ENCODE results near the gene ACTN4. TPM values are rescaled to one million over a fixed set of nuclear protein-coding genes. Genes with fewer than 3 reads are reported as not detected.
"Not testable (repeated sequence)": the region's sequence is repeated elsewhere in the genome, so short reads cannot be mapped to it uniquely, and the experiment has no call there.

The ACTN4 gene
- total and polyA plus RNA-seq, 3 experiments from 2014 or later, result 31.9 to 314 (median 295) TPM

GRCh38 chr19:38629568-38629967 lies 17.9 kb upstream of the ACTN4 start:
- no peak overlapping the region for H3K27ac ChIP-seq (ENCODE audit: low read depth, low read length)
- peaks cover 36% of the 10 kb centered on the region for H3K36me3 ChIP-seq (ENCODE audit: insufficient read depth, low read length)
- no peak overlapping the region for H3K27ac Mint-ChIP-seq

GRCh38 chr19:38631301-38631700 lies 16.1 kb upstream of the ACTN4 start:
- H3K27me3 Mint-ChIP-seq; H3K4me3 Mint-ChIP-seq; POLR2A ChIA-PET; CTCF ChIA-PET; DNase-seq; H3K27ac Mint-ChIP-seq; H3K9me3 ChIP-seq (ENCODE audit: low read length); H3K9me3 Mint-ChIP-seq; H3K27ac ChIP-seq (ENCODE audit: low read depth, low read length); H3K27me3 ChIP-seq (ENCODE audit: insufficient read depth, low read length, poor library complexity, severe bottlenecking); H3K4me3 ChIP-seq (ENCODE audit: low read length): not testable (repeated sequence)
- H3K36me3 Mint-ChIP-seq, result peaks cover 5 to 76% (median 28%) of the 10 kb centered on the region in 3 donors
- H3K4me1 Mint-ChIP-seq, result peaks cover 19 to 20% (median 19%) of the 10 kb centered on the region in 3 donors
- peaks cover 37% of the 10 kb centered on the region for H3K36me3 ChIP-seq (ENCODE audit: insufficient read depth, low read length)
- H3K4me1 ChIP-seq (ENCODE audit: insufficient read depth, low read length), result peaks cover 20% of the 10 kb centered on the region

More at GRCh38 chr19:38629568-38629967, 17.9 kb upstream of the ACTN4 start:
- ChIA-PET CTCF (interaction anchor here (1.9 kb wide), 1 partner anchor 11 kb away, joined by 4 read pairs; the partner anchor contains the start of gene EIF3K), POLR2A (no interaction called here)
- peaks cover 3% of the 10 kb centered on the region for H3K4me1 ChIP-seq (ENCODE audit: insufficient read depth, low read length)
- Mint-ChIP-seq H3K36me3 (peaks cover 1 to 80% (median 32%) of the 10 kb centered on the region in 3 donors), H3K9me3 (no peaks in the 10 kb centered on the region), H3K27me3 (no peaks in the 10 kb centered on the region), H3K4me3 (no peak overlapping the region), H3K4me1 (peaks cover 3 to 8% (median 7%) of the 10 kb centered on the region in 3 donors)
- H3K27me3 ChIP-seq (ENCODE audit: insufficient read depth, low read length, poor library complexity, severe bottlenecking), result no peaks in the 10 kb centered on the region
- DNase-seq, result no peak
- H3K4me3 ChIP-seq (ENCODE audit: low read length), result no peak overlapping the region
- no peaks in the 10 kb centered on the region for H3K9me3 ChIP-seq (ENCODE audit: low read length)

DNA sequence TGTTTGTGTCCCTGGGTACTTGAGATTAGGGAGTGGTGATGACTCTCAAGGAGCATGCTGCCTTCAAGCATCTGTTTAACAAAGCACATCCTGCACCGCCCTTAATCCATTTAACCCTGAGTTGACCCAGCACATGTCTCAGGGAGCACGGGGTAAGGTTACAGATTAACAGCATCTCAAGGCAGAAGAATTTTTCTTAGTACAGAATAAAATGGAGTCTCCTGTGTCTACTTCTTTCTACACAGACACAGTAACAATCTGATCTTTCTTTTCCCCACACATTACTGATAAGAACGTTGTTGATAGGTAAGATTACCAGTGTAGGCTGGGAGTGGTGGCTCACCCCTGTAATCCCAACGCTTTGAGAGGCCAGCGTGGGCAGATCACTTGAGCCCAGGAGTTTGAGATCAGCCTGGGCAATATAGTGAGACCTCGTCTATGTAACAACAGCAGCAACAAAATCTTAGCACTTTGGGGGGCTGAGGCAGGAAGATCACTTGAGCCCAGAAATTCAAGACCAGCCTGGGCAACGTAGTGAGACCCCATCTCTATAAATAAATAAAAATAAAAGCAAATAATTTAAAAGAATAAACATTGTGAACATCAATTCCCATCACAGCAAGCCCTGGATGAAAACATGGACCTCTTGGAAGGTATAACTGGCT lies 15.5 kb upstream of the ACTN4 start:
- Histone ChIP-seq H3K4me1 (ENCODE audit: insufficient read depth, low read length) (peaks cover 27% of the 10 kb centered on the region), H3K36me3 (ENCODE audit: insufficient read depth, low read length) (peaks cover 34% of the 10 kb centered on the region)
- H3K4me3 ChIP-seq (ENCODE audit: low read length); H3K27ac ChIP-seq (ENCODE audit: low read depth, low read length); POLR2A ChIA-PET; H3K27ac Mint-ChIP-seq; H3K9me3 Mint-ChIP-seq; DNase-seq; H3K27me3 ChIP-seq (ENCODE audit: insufficient read depth, low read length, poor library complexity, severe bottlenecking); H3K27me3 Mint-ChIP-seq; H3K9me3 ChIP-seq (ENCODE audit: low read length): not testable (repeated sequence)
- CTCF ChIA-PET, result interaction anchor here (7.0 kb wide), 1 partner anchor 117 kb away, joined by 79 read pairs; no protein-coding TSS in a partner anchor
- peak overlapping the region in 1 of 7 donors; percentile 51 for H3K4me3 Mint-ChIP-seq
- H3K36me3 Mint-ChIP-seq, result peaks cover 5 to 73% (median 28%) of the 10 kb centered on the region in 3 donors
- peaks cover 26% of the 10 kb centered on the region in 3 donors for H3K4me1 Mint-ChIP-seq

DNA sequence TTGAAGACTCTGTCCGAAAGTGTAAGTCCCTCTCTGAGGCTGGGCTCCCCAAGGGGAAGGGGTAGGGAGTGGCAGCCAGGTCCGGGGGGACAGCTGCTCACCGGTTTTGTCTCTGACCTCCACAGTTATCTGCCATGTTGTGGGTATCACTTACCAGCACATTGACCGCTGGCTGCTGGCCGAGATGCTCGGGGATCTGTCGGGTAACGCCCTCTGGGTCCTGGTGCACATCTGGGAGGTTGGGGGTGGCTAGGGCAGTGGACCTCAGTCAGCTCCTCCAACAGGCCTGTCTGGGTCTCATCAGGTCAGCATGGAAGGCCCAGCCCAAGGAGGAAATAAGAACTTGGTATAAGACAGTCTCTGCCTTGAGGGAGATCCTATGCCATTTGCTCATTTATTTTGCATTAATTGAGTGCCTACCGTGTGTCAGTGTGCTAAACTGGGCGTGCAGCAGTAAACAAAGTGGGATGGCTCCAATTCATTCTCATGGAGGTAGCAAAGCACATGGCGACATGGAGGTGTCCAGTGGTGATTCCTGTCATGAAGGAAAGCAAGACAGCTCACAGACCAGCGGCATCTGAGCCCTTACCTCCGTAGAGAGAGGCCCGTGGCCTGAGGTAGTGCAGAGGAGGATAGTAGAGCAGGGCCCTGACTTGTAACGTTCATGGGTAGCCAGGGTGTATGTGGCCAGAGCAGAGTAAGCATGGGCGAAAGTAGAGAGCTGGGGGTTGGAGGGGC lies 14.8 kb upstream of the ACTN4 start:
- H3K27ac ChIP-seq (ENCODE audit: low read depth, low read length), result no peak overlapping the region
- Mint-ChIP-seq H3K4me3 (no peak overlapping the region), H3K4me1 (peaks cover 31 to 33% (median 33%) of the 10 kb centered on the region in 3 donors), H3K9me3 (no peaks in the 10 kb centered on the region), H3K27me3 (no peaks in the 10 kb centered on the region), H3K27ac (peak overlapping the region in 3 of 8 donors; percentile 20 to 79 (median 51)), H3K36me3 (peaks cover 5 to 67% (median 27%) of the 10 kb centered on the region in 3 donors)
- CTCF ChIA-PET, result interaction anchor here (0.7 to 7.0 kb wide), 7 partner anchors 13 to 229 kb away, joined by 3 to 79 read pairs (median 9); partner anchors contain the start of genes EIF3K, FAM98C and MAP4K1
- peaks cover 34% of the 10 kb centered on the region for H3K36me3 ChIP-seq (ENCODE audit: insufficient read depth, low read length)
- no peaks in the 10 kb centered on the region for H3K27me3 ChIP-seq (ENCODE audit: insufficient read depth, low read length, poor library complexity, severe bottlenecking)
- no peaks in the 10 kb centered on the region for H3K9me3 ChIP-seq (ENCODE audit: low read length)
- no peak overlapping the region for H3K4me3 ChIP-seq (ENCODE audit: low read length)
- H3K4me1 ChIP-seq (ENCODE audit: insufficient read depth, low read length), result peaks cover 30% of the 10 kb centered on the region
- DNase-seq, result no peak
- POLR2A ChIA-PET, result no interaction called here

DNA sequence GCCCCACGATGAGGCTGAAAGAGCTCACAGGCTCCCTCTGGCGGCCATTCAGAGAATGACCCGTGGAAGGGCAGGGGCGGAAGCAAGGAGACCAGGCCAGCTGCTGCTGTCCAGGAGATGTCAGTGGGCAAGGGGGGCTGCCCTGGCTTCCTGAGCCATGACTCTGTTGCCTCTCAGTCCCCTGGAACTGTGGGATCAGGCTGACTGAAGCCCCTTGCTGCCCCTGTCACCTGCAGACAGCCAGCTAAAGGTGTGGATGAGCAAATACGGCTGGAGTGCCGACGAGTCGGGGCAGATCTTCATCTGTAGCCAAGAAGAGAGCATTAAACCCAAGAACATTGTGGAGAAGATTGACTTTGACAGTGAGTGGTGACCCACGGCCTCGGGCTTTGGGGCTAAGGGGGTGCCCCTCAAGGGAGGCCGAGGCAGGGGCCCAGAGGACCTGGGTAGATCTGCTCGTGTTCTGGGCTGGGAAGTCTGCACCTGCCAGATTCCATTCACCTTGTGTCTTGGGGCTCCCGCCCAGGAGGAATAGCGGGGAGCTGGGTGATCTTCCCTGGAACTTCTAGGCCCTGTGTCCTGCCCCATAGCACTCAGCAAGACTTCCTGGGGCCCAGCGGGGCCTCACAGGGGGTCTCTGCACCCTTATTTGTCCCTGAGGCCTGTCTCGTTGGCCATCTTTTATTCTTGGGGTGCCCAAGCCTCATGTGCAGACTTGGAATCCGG lies 12.5 kb upstream of the ACTN4 start:
- peak overlapping the region in 6 of 7 donors; percentile 15 to 71 (median 58) for H3K4me3 Mint-ChIP-seq
- Histone ChIP-seq H3K27me3 (ENCODE audit: insufficient read depth, low read length, poor library complexity, severe bottlenecking) (no peaks in the 10 kb centered on the region), H3K36me3 (ENCODE audit: insufficient read depth, low read length) (peaks cover 19% of the 10 kb centered on the region), H3K27ac (ENCODE audit: low read depth, low read length) (no peak overlapping the region), H3K4me3 (ENCODE audit: low read length) (no peak overlapping the region), H3K4me1 (ENCODE audit: insufficient read depth, low read length) (peaks cover 30% of the 10 kb centered on the region), H3K9me3 (ENCODE audit: low read length) (no peaks in the 10 kb centered on the region)
- H3K27ac Mint-ChIP-seq, result peak overlapping the region; percentile 2 to 93 (median 88)
- no peaks in the 10 kb centered on the region for H3K9me3 Mint-ChIP-seq
- peak; percentile 62 to 80 (median 62) for DNase-seq
- H3K27me3 Mint-ChIP-seq, result no peaks in the 10 kb centered on the region
- POLR2A ChIA-PET, result interaction anchor here (0.9 to 1.1 kb wide), 4 partner anchors 10 to 295 kb away, joined by 3 to 7 read pairs (median 3); no protein-coding TSS in a partner anchor
- CTCF ChIA-PET, result interaction anchor here (0.6 to 7.0 kb wide), 28 partner anchors 13 to 562 kb away, joined by 3 to 79 read pairs (median 5); partner anchors contain the start of genes ACTN4, EIF3K, FAM98C and MAP4K1
- peaks cover 5 to 46% (median 18%) of the 10 kb centered on the region in 3 donors for H3K36me3 Mint-ChIP-seq
- H3K4me1 Mint-ChIP-seq, result peaks cover 31 to 33% (median 33%) of the 10 kb centered on the region in 3 donors

DNA sequence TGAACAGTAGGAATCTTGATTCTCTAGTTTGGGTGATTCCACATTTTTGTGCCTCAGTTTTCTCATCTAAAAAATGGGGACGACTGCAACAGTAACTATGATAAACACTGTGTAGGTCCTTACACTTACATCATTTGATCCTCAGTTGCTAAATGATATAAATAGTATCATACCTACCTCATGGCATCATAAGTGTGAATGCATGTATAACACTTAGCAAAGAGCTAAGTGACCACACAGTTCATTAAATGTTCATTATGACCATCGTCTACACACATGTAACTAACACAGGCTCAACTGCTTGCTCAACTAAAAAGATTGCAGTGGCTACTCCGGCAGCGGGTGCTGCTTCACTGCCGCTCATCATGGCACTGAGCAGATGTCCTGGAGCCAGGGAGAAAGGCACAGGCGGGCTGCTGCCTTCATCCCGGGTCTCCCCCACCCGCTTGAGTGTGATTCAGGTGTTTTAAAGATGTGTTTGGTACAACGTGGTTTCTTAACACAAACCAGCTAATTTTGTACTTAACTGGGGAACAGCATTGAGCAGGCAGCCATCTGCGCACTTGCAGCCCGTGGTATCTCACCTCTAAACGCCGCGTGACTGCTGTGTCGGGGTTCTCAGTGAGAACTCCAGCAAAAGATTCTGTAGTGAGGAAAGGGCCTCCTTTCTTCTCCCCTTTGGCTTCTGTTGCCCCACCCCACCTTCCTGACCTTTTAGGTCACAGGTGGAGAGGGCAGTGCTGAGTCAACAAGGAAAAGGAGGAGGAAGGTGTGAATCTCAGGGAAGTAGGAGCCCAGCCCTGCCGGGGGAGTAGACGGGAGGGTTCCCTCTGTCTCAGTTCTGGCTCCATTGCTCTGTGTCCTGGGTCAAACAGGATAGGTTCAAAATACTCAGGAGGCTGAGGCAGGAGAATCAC lies 11.7 kb upstream of the ACTN4 start:
- H3K4me3 Mint-ChIP-seq, result peak overlapping the region in 3 of 7 donors; percentile 15 to 49 (median 36)

GRCh38 chr19:38638461-38638860 lies 9.0 kb upstream of the ACTN4 start:
- DNase-seq, result no peak
- Histone ChIP-seq H3K4me1 (ENCODE audit: insufficient read depth, low read length) (peaks cover 30% of the 10 kb centered on the region), H3K27me3 (ENCODE audit: insufficient read depth, low read length, poor library complexity, severe bottlenecking) (no peaks in the 10 kb centered on the region), H3K36me3 (ENCODE audit: insufficient read depth, low read length) (peaks cover 12% of the 10 kb centered on the region), H3K4me3 (ENCODE audit: low read length) (no peak overlapping the region), H3K27ac (ENCODE audit: low read depth, low read length) (no peak overlapping the region), H3K9me3 (ENCODE audit: low read length) (no peaks in the 10 kb centered on the region)
- Mint-ChIP-seq H3K4me3 (no peak overlapping the region), H3K27ac (no peak overlapping the region), H3K9me3 (no peaks in the 10 kb centered on the region), H3K27me3 (no peaks in the 10 kb centered on the region), H3K4me1 (peaks cover 25 to 33% (median 28%) of the 10 kb centered on the region in 3 donors), H3K36me3 (peaks cover 5 to 16% (median 6%) of the 10 kb centered on the region in 3 donors)
- ChIA-PET CTCF (interaction anchor here (1.6 to 7.0 kb wide), 3 partner anchors 9 to 236 kb away, joined by 5 to 79 read pairs (median 7); partner anchors contain the start of genes ACTN4 and FAM98C), POLR2A (no interaction called here)

More for the DNA sequence above, 11.7 kb upstream of the ACTN4 start:
- H3K36me3 Mint-ChIP-seq, result peaks cover 5 to 41% (median 17%) of the 10 kb centered on the region in 3 donors
- Histone ChIP-seq H3K27me3 (ENCODE audit: insufficient read depth, low read length, poor library complexity, severe bottlenecking) (no peaks in the 10 kb centered on the region), H3K4me3 (ENCODE audit: low read length) (no peak overlapping the region), H3K4me1 (ENCODE audit: insufficient read depth, low read length) (peaks cover 30% of the 10 kb centered on the region), H3K9me3 (ENCODE audit: low read length) (no peaks in the 10 kb centered on the region), H3K36me3 (ENCODE audit: insufficient read depth, low read length) (peaks cover 18% of the 10 kb centered on the region), H3K27ac (ENCODE audit: low read depth, low read length) (peak overlapping the region; percentile 20)
- H3K4me1 Mint-ChIP-seq, result peaks cover 31 to 33% (median 33%) of the 10 kb centered on the region in 3 donors
- no peaks in the 10 kb centered on the region for H3K27me3 Mint-ChIP-seq
- CTCF ChIA-PET, result interaction anchor here (0.7 to 7.0 kb wide), 24 partner anchors 12 to 561 kb away, joined by 3 to 79 read pairs (median 6); partner anchors contain the start of genes ACTN4, EIF3K, FAM98C and MAP4K1
- H3K27ac Mint-ChIP-seq, result peak overlapping the region; percentile 63 to 95 (median 89)
- no peak for DNase-seq
- POLR2A ChIA-PET, result no interaction called here
- no peaks in the 10 kb centered on the region for H3K9me3 Mint-ChIP-seq

Data from CD8-positive, alpha-beta memory T cell (primary cell).